Panc1 (cell line): ENCODE measurements around the gene GLI3. TPM values are rescaled to one million over a fixed set of nuclear protein-coding genes. Genes with fewer than 3 reads are reported as not detected.

Source experiments
- ATAC-seq: fragments of 200-7000 bp; cut with Tn5 transposase; 2 replicates; pipeline ENCODE4 v1.9.1; 2020; ENCODE audit warnings: mild to moderate bottlenecking, moderate library complexity
- BruUV-seq: library from RNA; stranded (reverse); fragments of 400-500 nt; replicated peaks from 2 replicates; lab custom pipeline; 2021; lab: Mats Ljungman, UMichigan
- CTCF ChIA-PET: fragments of 300-600 bp; sonication (Branson Sonifier 250); formaldehyde crosslinking; loops from one replicate; lab custom pipeline; 2022; ENCODE audit warnings: antibody characterized with exemption; lab: Charles Lee
- POLR2A ChIA-PET: fragments of 300-600 bp; sonication (Branson Sonifier 250); formaldehyde crosslinking; loops from one replicate; lab custom pipeline; 2022; ENCODE audit warnings: antibody characterized with exemption; lab: Charles Lee
- DNase-seq: peaks from one replicate; pipeline ENCODE4 v3.0.0-alpha.2; 2010; ENCODE audit warnings: low read depth, low spot score
- H3K27ac ChIP-seq: 2 replicates; pipeline ENCODE4 v1.5.1; 2011; ENCODE audit warnings: mild to moderate bottlenecking, low read length, inconsistent platforms
- H3K27me3 ChIP-seq: fragments of 200-500 bp; sonication (Bioruptor generic); 2 replicates; pipeline ENCODE4 v1.6.0; 2014; ENCODE audit warnings: low read length, inconsistent platforms; ENCODE audit not compliant: control insufficient read depth, insufficient read depth
- H3K36me3 ChIP-seq: fragments of 200-500 bp; sonication (Bioruptor generic); 2 replicates; pipeline ENCODE4 v1.5.1; 2014; ENCODE audit warnings: inconsistent platforms, mild to moderate bottlenecking, low read length, moderate library complexity; ENCODE audit not compliant: control insufficient read depth, insufficient read depth
- H3K4me1 ChIP-seq: 2 replicates; pipeline ENCODE4 v1.5.1; 2011; ENCODE audit warnings: inconsistent platforms, mild to moderate bottlenecking, low read length, moderate library complexity; ENCODE audit not compliant: control insufficient read depth, insufficient read depth
- H3K4me3 ChIP-seq, 2 experiments: 2 replicates each; pipeline ENCODE4 v1.5.1; 2011 to 2012; ENCODE audit warnings: low read depth in 2 of 2, low read length in 2 of 2, mild to moderate bottlenecking in 2 of 2, inconsistent platforms in 1 of 2, moderate library complexity in 1 of 2
- H3K9me3 ChIP-seq: fragments of 200-500 bp; sonication (Bioruptor generic); 2 replicates; pipeline ENCODE4 v1.5.1; 2014; ENCODE audit warnings: low read depth, mild to moderate bottlenecking, inconsistent platforms, low read length, moderate library complexity; ENCODE audit not compliant: control insufficient read depth, insufficient read depth
- POLR2AphosphoS5 ChIP-seq: IDR thresholded peaks from 2 replicates; pipeline ENCODE4 v1.6.1; 2012; ENCODE audit warnings: mild to moderate bottlenecking, low read depth, low read length, moderate library complexity
- SIN3A ChIP-seq: IDR thresholded peaks from 2 replicates; pipeline ENCODE4 v1.6.1; 2012; ENCODE audit warnings: low read depth, mild to moderate bottlenecking, low read length, moderate library complexity, borderline replicate concordance; ENCODE audit not compliant: insufficient read depth
- TCF7L2 ChIP-seq: IDR thresholded peaks from 2 replicates; pipeline ENCODE4 v1.6.1; 2011; ENCODE audit warnings: mild to moderate bottlenecking, low read depth, low read length, inconsistent platforms
- in situ Hi-C: cut with HindIII; loops from 2 replicates; pipeline ENCODE4 v1.10.0; 2016; ENCODE audit warnings: low sequenced_read_pairs, low pct_unique_long_range_greater_than_20kb
- intact Hi-C: fragments of 100-400 bp; cut with micrococcal nuclease; formaldehyde crosslinking; loops from one replicate; pipeline ENCODE4 v1.10.0; 2022; ENCODE audit not compliant: unreplicated experiment
- total RNA-seq: library from RNA; stranded (reverse); gene quantifications from one replicate; pipeline ENCODE4 v1.2.1, GENCODE V29; 2021; ENCODE audit not compliant: unreplicated experiment
- TF ChIP-seq, protein P1 (sequence below), 2 experiments: IDR thresholded peaks; 2 replicates each; pipeline ENCODE4 v1.6.1; 2011 to 2012; ENCODE audit warnings: low read depth in 2 of 2, control low read depth in 1 of 2, low read length in 1 of 2, mild to moderate bottlenecking in 1 of 2, moderate library complexity in 1 of 2; ENCODE audit not compliant: insufficient read depth in 1 of 2
- TF ChIP-seq, protein P2 (sequence below): fragments of 450-650 bp; IDR thresholded peaks from 2 replicates; pipeline ENCODE4 v1.5.1; 2017; ENCODE audit warnings: mild to moderate bottlenecking

GLI3 gene
- total RNA-seq, 1 experiment from 2014 or later = 3.7 TPM

DNA sequence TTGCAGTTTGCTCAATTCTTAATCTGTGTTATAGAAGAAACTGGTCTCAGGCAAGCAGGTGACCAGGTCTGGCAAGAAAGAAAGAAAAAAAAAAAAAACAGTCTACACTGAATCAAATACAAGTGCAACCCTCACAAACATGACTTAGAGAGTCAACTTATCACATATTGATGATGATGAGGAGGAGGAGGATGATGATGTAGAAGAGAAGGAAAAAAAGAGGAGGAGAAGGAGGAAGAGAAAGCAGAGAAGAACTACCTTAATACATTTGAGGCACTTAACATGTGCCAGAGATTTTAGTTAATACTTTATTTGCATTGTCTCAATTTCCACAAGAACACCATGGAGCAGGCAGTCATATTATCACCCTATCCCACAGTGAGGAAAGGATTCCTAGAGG lies 91.5 kb downstream of the GLI3 start:
- POLR2A ChIA-PET = no interaction called here
- intact Hi-C loops = no loop called here
- Histone ChIP-seq H3K4me3 (no peak overlapping the region), H3K4me1 (no peaks in the 10 kb centered on the region), H3K36me3 (no peaks in the 10 kb centered on the region), H3K27me3 (no peaks in the 10 kb centered on the region; the same call in 1 of the 2 replicates), H3K27ac (no peak overlapping the region), H3K9me3 (no peaks in the 10 kb centered on the region)
- CTCF ChIA-PET = no interaction called here
- TF ChIP-seq, protein P1, sequence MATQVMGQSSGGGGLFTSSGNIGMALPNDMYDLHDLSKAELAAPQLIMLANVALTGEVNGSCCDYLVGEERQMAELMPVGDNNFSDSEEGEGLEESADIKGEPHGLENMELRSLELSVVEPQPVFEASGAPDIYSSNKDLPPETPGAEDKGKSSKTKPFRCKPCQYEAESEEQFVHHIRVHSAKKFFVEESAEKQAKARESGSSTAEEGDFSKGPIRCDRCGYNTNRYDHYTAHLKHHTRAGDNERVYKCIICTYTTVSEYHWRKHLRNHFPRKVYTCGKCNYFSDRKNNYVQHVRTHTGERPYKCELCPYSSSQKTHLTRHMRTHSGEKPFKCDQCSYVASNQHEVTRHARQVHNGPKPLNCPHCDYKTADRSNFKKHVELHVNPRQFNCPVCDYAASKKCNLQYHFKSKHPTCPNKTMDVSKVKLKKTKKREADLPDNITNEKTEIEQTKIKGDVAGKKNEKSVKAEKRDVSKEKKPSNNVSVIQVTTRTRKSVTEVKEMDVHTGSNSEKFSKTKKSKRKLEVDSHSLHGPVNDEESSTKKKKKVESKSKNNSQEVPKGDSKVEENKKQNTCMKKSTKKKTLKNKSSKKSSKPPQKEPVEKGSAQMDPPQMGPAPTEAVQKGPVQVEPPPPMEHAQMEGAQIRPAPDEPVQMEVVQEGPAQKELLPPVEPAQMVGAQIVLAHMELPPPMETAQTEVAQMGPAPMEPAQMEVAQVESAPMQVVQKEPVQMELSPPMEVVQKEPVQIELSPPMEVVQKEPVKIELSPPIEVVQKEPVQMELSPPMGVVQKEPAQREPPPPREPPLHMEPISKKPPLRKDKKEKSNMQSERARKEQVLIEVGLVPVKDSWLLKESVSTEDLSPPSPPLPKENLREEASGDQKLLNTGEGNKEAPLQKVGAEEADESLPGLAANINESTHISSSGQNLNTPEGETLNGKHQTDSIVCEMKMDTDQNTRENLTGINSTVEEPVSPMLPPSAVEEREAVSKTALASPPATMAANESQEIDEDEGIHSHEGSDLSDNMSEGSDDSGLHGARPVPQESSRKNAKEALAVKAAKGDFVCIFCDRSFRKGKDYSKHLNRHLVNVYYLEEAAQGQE (IDR thresholded peaks at IDR 0.05; ENCODE audit: insufficient read depth in 1 of 2, low read depth in 2 of 2, low read length in 1 of 2) = no peak
- TF ChIP-seq POLR2AphosphoS5 = no peak
- ATAC-seq (no peak), DNase-seq (no peak)
- in situ Hi-C loops = no loop called here
- no TSS peak for BruUV-seq

- Histone ChIP-seq H3K4me3 (no peak overlapping the region), H3K36me3 (no peaks in the 10 kb centered on the region), H3K4me1 (no peaks in the 10 kb centered on the region), H3K27me3 (no peaks in the 10 kb centered on the region; the same call in 1 of the 2 replicates), H3K27ac (no peak overlapping the region), H3K9me3 (no peaks in the 10 kb centered on the region)
- CTCF ChIA-PET = no interaction called here
- intact Hi-C loops = no loop called here
- ATAC-seq = no peak
- in situ Hi-C loops = no loop called here
- TF ChIP-seq TCF7L2 = no peak
- no peak for TF ChIP-seq POLR2AphosphoS5
- TF ChIP-seq SIN3A = no peak
- TF ChIP-seq, protein P2, sequence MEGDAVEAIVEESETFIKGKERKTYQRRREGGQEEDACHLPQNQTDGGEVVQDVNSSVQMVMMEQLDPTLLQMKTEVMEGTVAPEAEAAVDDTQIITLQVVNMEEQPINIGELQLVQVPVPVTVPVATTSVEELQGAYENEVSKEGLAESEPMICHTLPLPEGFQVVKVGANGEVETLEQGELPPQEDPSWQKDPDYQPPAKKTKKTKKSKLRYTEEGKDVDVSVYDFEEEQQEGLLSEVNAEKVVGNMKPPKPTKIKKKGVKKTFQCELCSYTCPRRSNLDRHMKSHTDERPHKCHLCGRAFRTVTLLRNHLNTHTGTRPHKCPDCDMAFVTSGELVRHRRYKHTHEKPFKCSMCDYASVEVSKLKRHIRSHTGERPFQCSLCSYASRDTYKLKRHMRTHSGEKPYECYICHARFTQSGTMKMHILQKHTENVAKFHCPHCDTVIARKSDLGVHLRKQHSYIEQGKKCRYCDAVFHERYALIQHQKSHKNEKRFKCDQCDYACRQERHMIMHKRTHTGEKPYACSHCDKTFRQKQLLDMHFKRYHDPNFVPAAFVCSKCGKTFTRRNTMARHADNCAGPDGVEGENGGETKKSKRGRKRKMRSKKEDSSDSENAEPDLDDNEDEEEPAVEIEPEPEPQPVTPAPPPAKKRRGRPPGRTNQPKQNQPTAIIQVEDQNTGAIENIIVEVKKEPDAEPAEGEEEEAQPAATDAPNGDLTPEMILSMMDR = no peak
- TF ChIP-seq, protein P1 (IDR thresholded peaks at IDR 0.05; ENCODE audit: insufficient read depth in 1 of 2, low read depth in 2 of 2, low read length in 1 of 2) = no peak
- DNase-seq = no peak
- BruUV-seq = no TSS peak
- POLR2A ChIA-PET = no interaction called here
Observed at GRCh38 chr7:42144604-42145003, 92.4 kb downstream of the GLI3 start.
